ENCODE measurements around the gene KRT79.

DNA sequence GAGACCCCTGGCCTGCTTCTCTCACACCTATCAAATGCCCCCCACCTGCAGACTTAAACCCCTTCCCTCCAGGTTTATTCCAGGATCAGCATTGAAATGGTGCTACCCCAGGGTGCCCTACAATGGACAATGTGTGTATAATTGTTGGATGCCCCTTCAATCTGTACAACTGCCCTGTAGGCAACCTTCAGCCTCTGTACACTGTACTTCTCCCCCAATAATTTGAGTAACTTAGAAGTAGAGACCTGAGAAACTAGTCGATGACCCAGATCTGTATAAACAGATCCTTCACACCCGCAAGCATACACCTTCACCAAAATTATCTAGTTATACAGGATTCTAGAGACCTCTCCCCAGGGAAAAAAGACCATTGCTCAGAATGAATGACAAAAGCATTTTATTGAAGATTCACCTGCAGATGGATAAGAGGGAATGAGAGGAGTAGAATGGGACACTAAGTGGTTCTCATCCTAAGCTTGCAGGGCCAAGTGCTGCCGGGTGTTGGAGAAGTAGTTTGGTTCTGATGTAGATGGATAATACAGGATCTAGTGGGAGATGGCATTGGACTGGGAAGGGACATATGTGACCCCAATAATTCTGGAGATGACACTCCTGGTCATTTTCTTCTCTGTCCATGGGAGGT lies 27.8 kb downstream of the KRT79 start:
- no peak for TF ChIP-seq TAF1 (IDR thresholded peaks at IDR 0.05; ENCODE audit: borderline replicate concordance, insufficient read depth, low read length)
- no peak for TF ChIP-seq POLR2AphosphoS5 (IDR thresholded peaks at IDR 0.05; ENCODE audit: low read depth, low read length)
- TF ChIP-seq, protein P1, sequence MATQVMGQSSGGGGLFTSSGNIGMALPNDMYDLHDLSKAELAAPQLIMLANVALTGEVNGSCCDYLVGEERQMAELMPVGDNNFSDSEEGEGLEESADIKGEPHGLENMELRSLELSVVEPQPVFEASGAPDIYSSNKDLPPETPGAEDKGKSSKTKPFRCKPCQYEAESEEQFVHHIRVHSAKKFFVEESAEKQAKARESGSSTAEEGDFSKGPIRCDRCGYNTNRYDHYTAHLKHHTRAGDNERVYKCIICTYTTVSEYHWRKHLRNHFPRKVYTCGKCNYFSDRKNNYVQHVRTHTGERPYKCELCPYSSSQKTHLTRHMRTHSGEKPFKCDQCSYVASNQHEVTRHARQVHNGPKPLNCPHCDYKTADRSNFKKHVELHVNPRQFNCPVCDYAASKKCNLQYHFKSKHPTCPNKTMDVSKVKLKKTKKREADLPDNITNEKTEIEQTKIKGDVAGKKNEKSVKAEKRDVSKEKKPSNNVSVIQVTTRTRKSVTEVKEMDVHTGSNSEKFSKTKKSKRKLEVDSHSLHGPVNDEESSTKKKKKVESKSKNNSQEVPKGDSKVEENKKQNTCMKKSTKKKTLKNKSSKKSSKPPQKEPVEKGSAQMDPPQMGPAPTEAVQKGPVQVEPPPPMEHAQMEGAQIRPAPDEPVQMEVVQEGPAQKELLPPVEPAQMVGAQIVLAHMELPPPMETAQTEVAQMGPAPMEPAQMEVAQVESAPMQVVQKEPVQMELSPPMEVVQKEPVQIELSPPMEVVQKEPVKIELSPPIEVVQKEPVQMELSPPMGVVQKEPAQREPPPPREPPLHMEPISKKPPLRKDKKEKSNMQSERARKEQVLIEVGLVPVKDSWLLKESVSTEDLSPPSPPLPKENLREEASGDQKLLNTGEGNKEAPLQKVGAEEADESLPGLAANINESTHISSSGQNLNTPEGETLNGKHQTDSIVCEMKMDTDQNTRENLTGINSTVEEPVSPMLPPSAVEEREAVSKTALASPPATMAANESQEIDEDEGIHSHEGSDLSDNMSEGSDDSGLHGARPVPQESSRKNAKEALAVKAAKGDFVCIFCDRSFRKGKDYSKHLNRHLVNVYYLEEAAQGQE (IDR thresholded peaks at IDR 0.05; ENCODE audit: insufficient read depth in 1 of 2, low read depth in 2 of 2, low read length in 2 of 2): no peak
- no peak for TF ChIP-seq SIN3A (IDR thresholded peaks at IDR 0.05; ENCODE audit: borderline replicate concordance, insufficient read depth, low read length)
- TF ChIP-seq FOXP2 (optimal IDR thresholded peaks at IDR 0.05; ENCODE audit: borderline replicate concordance, extremely low read depth, extremely low read length, insufficient read depth): no peak

Data from PFSK-1 (cell line).